Keratinocyte (primary cell): ENCODE measurements around the gene SKIC8. TPM values are rescaled to one million over a fixed set of nuclear protein-coding genes. Genes with fewer than 3 reads are reported as not detected.

Experiments
- DNase-seq: peaks from one replicate; pipeline ENCODE4 v3.0.0-alpha.2; 2011; ENCODE audit warnings: low read depth, missing footprints, low spot score
- FAIRE-seq: peaks from 2 replicates; lab custom pipeline; 2011; peaks lifted over from hg19 to GRCh38; lab: Jason Lieb, UNC
- H2AFZ ChIP-seq: 2 replicates; pipeline ENCODE4 v1.6.0; 2012; ENCODE audit warnings: low read length, control low read depth, inconsistent platforms; ENCODE audit not compliant: control insufficient read depth
- H3K27ac ChIP-seq: 2 replicates; pipeline ENCODE4 v1.5.1; 2011; ENCODE audit warnings: low read length; ENCODE audit not compliant: control insufficient read depth, insufficient read depth
- H3K27me3 ChIP-seq: 3 replicates; pipeline ENCODE4 v1.6.0; 2011; ENCODE audit warnings: low read length; ENCODE audit not compliant: control insufficient read depth, insufficient read depth; ENCODE audit errors: extremely low read depth
- H3K36me3 ChIP-seq, 2 experiments: 2 replicates in 1 of 2; 3 replicates in 1 of 2; pipeline ENCODE4 v1.5.1; 2011; ENCODE audit warnings: low read length in 2 of 2, mild to moderate bottlenecking in 1 of 2; ENCODE audit not compliant: control insufficient read depth in 2 of 2, insufficient read depth in 2 of 2; ENCODE audit errors: extremely low read depth in 1 of 2
- H3K4me1 ChIP-seq: 3 replicates; pipeline ENCODE4 v1.5.1; 2011; ENCODE audit warnings: low read length; ENCODE audit not compliant: control insufficient read depth, insufficient read depth; ENCODE audit errors: extremely low read depth
- H3K4me2 ChIP-seq: 3 replicates; pipeline ENCODE4 v1.6.0; 2011; ENCODE audit warnings: low read depth, low read length; ENCODE audit not compliant: control insufficient read depth, insufficient read depth; ENCODE audit errors: extremely low read depth
- H3K4me3 ChIP-seq, 3 experiments: fragments of 200-600 bp in 1 of 3; sonication (generic) in 1 of 3; 2 replicates in 2 of 3; 3 replicates in 1 of 3; pipeline ENCODE4 v1.5.1; 2011 to 2016; ENCODE audit warnings: low read length in 3 of 3, mild to moderate bottlenecking in 3 of 3, control low read depth in 2 of 3, inconsistent platforms in 1 of 3, low read depth in 1 of 3, mixed read lengths in 1 of 3, mixed run types in 1 of 3, moderate library complexity in 1 of 3; ENCODE audit not compliant: control insufficient read depth in 2 of 3, insufficient read depth in 2 of 3; ENCODE audit errors: extremely low read depth in 1 of 3
- H3K79me2 ChIP-seq: 2 replicates; pipeline ENCODE4 v1.6.0; 2012; ENCODE audit warnings: low read length; ENCODE audit not compliant: control insufficient read depth, insufficient read depth
- H3K9ac ChIP-seq: 3 replicates; pipeline ENCODE4 v1.6.0; 2011; ENCODE audit warnings: low read length; ENCODE audit not compliant: control insufficient read depth, insufficient read depth; ENCODE audit errors: extremely low read depth
- H3K9me1 ChIP-seq: 3 replicates; pipeline ENCODE4 v1.6.0; 2011; ENCODE audit warnings: low read length; ENCODE audit not compliant: control insufficient read depth, insufficient read depth; ENCODE audit errors: extremely low read depth
- H3K9me3 ChIP-seq: 2 replicates; pipeline ENCODE4 v1.5.1; 2012; ENCODE audit warnings: low read depth, low read length; ENCODE audit not compliant: control insufficient read depth
- H4K20me1 ChIP-seq: 3 replicates; pipeline ENCODE4 v1.6.0; 2011; ENCODE audit warnings: low read length; ENCODE audit not compliant: control insufficient read depth, insufficient read depth; ENCODE audit errors: extremely low read depth
- EZH2 ChIP-seq: IDR thresholded peaks from one replicate; pipeline ENCODE4 v1.6.1; 2012; ENCODE audit warnings: inconsistent platforms, mild to moderate bottlenecking, low read length, moderate library complexity
- dilution Hi-C: fragments of 300-500 bp; cut with MboI; formaldehyde crosslinking; loops from one replicate; pipeline ENCODE4 v1.7.0; 2020; ENCODE audit warnings: low sequenced_read_pairs; ENCODE audit not compliant: extremely low pct_ligation_motif_present
- polyA plus RNA-seq, 5 experiments: library from polyadenylated mRNA; depleted of rRNA in 3 of 5; stranded (reverse) in 3 of 5; stranded (forward) in 1 of 5; unstranded in 1 of 5; fragments of >200 nt; gene quantifications; 1 replicate in 1 of 5; 2 replicates in 3 of 5; 3 replicates in 1 of 5; pipeline versions ENCODE4 v1.2.1 to v1.2.3, GENCODE V29; 2011 to 2012; ENCODE audit warnings: missing spikeins in 2 of 5, low read depth in 1 of 5, low replicate concordance in 1 of 5
- TF ChIP-seq, protein P1 (sequence below), 3 experiments: IDR thresholded peaks in 1 of 3; conservative IDR thresholded peaks in 1 of 3; optimal IDR thresholded peaks in 1 of 3; 2 replicates in 2 of 3; 3 replicates in 1 of 3; pipeline versions ENCODE3 to v1.5.1; 2011; ENCODE audit warnings: low read length in 3 of 3, mild to moderate bottlenecking in 3 of 3, moderate library complexity in 2 of 3, control low read depth in 1 of 3, inconsistent platforms in 1 of 3; ENCODE audit not compliant: insufficient read depth in 2 of 3; ENCODE audit errors: extremely low read depth in 1 of 3

The SKIC8 gene
- polyA plus RNA-seq, 1 donor (not counting 4 experiments of a cell fraction or from before 2014, with no cell fraction given) = 101 TPM

- H3K9me3 ChIP-seq = no peaks in the 10 kb centered on the region
- no peak overlapping the region for H3K4me3 ChIP-seq
- no peaks in the 10 kb centered on the region for H3K36me3 ChIP-seq
- no peaks in the 10 kb centered on the region for H3K4me1 ChIP-seq
- no peaks in the 10 kb centered on the region for H3K9me1 ChIP-seq
- H3K9ac ChIP-seq = no peak overlapping the region
- H3K27me3 ChIP-seq = peaks cover 49% of the 10 kb centered on the region
- no peak for DNase-seq
- H3K27ac ChIP-seq = no peak overlapping the region
- TF ChIP-seq, protein P1, sequence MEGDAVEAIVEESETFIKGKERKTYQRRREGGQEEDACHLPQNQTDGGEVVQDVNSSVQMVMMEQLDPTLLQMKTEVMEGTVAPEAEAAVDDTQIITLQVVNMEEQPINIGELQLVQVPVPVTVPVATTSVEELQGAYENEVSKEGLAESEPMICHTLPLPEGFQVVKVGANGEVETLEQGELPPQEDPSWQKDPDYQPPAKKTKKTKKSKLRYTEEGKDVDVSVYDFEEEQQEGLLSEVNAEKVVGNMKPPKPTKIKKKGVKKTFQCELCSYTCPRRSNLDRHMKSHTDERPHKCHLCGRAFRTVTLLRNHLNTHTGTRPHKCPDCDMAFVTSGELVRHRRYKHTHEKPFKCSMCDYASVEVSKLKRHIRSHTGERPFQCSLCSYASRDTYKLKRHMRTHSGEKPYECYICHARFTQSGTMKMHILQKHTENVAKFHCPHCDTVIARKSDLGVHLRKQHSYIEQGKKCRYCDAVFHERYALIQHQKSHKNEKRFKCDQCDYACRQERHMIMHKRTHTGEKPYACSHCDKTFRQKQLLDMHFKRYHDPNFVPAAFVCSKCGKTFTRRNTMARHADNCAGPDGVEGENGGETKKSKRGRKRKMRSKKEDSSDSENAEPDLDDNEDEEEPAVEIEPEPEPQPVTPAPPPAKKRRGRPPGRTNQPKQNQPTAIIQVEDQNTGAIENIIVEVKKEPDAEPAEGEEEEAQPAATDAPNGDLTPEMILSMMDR (optimal IDR thresholded peaks at IDR 0.05 in 1 of 3, IDR thresholded peaks at IDR 0.05 in 1 of 3, conservative IDR thresholded peaks at IDR 0.05 in 1 of 3; ENCODE audit: extremely low read depth in 1 of 3, insufficient read depth in 2 of 3, low read length in 3 of 3) = no peak
- no peak for TF ChIP-seq EZH2
- no peaks in the 10 kb centered on the region for H3K79me2 ChIP-seq
- no peaks in the 10 kb centered on the region for H4K20me1 ChIP-seq
- FAIRE-seq = no peak
- dilution Hi-C loops = no loop called here
- no peak overlapping the region for H2AFZ ChIP-seq
- H3K4me2 ChIP-seq = no peak overlapping the region
These were observed 42.6 kb upstream of the SKIC8 start for GRCh38 chr15:78342021-78342420.

DNA sequence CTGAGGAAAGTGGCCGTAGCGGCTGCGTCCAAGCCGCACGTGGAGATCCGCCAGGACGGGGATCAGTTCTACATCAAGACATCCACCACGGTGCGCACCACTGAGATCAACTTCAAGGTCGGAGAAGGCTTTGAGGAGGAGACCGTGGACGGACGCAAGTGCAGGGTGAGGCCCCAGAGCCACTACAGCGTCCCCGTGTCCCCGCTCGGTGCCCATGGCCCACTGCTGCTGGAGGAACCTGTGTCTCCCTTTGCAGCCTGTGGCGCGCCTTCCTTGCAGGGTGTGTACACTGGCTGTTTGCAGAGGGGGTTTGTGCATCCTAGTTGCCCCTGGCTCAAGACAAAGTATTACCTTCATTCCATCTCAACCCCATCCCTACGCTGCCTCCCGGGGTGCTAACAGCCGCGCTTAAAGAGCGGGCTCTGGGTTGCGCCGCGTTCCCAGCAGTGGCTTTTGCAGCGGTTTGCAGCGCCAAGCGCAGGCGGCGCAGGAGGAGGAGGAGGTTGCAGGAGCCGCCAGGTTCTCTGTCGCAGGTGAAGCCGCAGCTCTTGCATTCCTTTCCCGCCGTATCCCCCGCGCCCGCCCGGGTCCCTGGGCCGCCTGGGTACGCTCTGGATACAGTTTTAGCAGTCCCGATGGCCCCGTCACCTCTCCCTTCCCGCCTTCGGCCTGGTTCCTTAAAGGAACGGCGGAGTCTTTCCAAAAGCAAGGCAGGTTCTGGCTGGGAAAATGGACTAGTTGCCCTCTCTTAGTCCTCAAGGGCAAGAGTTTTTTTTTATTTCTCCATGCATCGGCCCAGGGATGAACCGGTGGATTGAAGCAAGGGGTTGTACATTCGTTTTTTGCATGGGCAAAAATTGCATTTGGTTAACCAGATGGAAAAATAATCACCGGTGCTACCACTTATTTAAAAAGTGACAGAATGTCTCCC, 41.9 kb upstream of the SKIC8 start:
- dilution Hi-C loops = no loop called here
- no peak overlapping the region for H3K27ac ChIP-seq
- no peaks in the 10 kb centered on the region for H3K9me1 ChIP-seq
- H3K79me2 ChIP-seq = no peaks in the 10 kb centered on the region
- no peak overlapping the region for H3K4me2 ChIP-seq
- H4K20me1 ChIP-seq = no peaks in the 10 kb centered on the region
- H3K27me3 ChIP-seq = peaks cover 49% of the 10 kb centered on the region
- no peaks in the 10 kb centered on the region for H3K36me3 ChIP-seq
- no peak overlapping the region for H3K9ac ChIP-seq
- DNase-seq (no peak), FAIRE-seq (no peak)
- peak; percentile 73 for TF ChIP-seq EZH2
- TF ChIP-seq, protein P1 (optimal IDR thresholded peaks at IDR 0.05 in 1 of 3, IDR thresholded peaks at IDR 0.05 in 1 of 3, conservative IDR thresholded peaks at IDR 0.05 in 1 of 3; ENCODE audit: extremely low read depth in 1 of 3, insufficient read depth in 2 of 3, low read length in 3 of 3) = no peak
- H3K4me3 ChIP-seq = peak overlapping the region in 1 of 3 experiments; percentile 22
- no peak overlapping the region for H2AFZ ChIP-seq
- no peaks in the 10 kb centered on the region for H3K9me3 ChIP-seq
- H3K4me1 ChIP-seq = no peaks in the 10 kb centered on the region
